SK-N-SH (cell line): ENCODE data around the gene NSL1. TPM values are rescaled to one million over a fixed set of nuclear protein-coding genes. Genes with fewer than 3 reads are reported as not detected.

Experiments
- CTCF ChIA-PET: fragments of 300-600, 350-600 bp; formaldehyde crosslinking; extraction: SDS; loops from one replicate; lab custom pipeline; 2021; lab: Yijun Ruan, JAX
- POLR2A ChIA-PET: fragments of 350-600 bp; sonication (Branson Sonifier 250); formaldehyde crosslinking; extraction: SDS; loops from one replicate; lab custom pipeline; 2020; ENCODE audit warnings: antibody characterized with exemption, inconsistent platforms; lab: Yijun Ruan, JAX
- DNase-seq: peaks from one replicate; pipeline ENCODE4 v3.0.0; 2012
- H2AFZ ChIP-seq: fragments of 200-600 bp; sonication (generic); 2 replicates; pipeline ENCODE4 v1.8.1; 2016; ENCODE audit warnings: antibody characterized with exemption, mild to moderate bottlenecking, low read depth
- H3F3A ChIP-seq: fragments of 200-600 bp; sonication (generic); replicated peaks from 2 replicates; pipeline ENCODE3; 2016; ENCODE audit warnings: antibody characterized with exemption, mild to moderate bottlenecking; ENCODE audit not compliant: insufficient read depth
- H3K27ac ChIP-seq, 2 experiments: fragments of 200-500 bp in 1 of 2; fragments of 200-600 bp in 1 of 2; sonication (Bioruptor generic) in 1 of 2; sonication (generic), shearing (Covaris generic) in 1 of 2; 2 replicates each; pipeline versions ENCODE4 v1.5.1 to v1.6.1; 2014 to 2016; ENCODE audit warnings: low read depth in 2 of 2, inconsistent platforms in 1 of 2, low read length in 1 of 2, mild to moderate bottlenecking in 1 of 2, mixed read lengths in 1 of 2
- H3K27me3 ChIP-seq: fragments of 200-600 bp; sonication (generic), shearing (Covaris generic); 2 replicates; pipeline ENCODE4 v1.6.1; 2016; ENCODE audit warnings: mixed run types; ENCODE audit not compliant: insufficient read depth
- H3K36me3 ChIP-seq, 2 experiments: fragments of 200-500 bp in 1 of 2; fragments of 200-600 bp in 1 of 2; sonication (Bioruptor generic) in 1 of 2; sonication (generic) in 1 of 2; replicated peaks in 1 of 2; 2 replicates each; pipeline versions ENCODE3 to v1.5.1; 2014 to 2016; ENCODE audit warnings: low read length in 1 of 2, mild to moderate bottlenecking in 1 of 2; ENCODE audit not compliant: insufficient read depth in 2 of 2, control insufficient read depth in 1 of 2
- H3K4me1 ChIP-seq, 2 experiments: fragments of 200-500 bp in 1 of 2; fragments of 200-600 bp in 1 of 2; sonication (Bioruptor generic) in 1 of 2; sonication (generic), shearing (Covaris generic) in 1 of 2; 2 replicates each; pipeline versions ENCODE4 v1.5.1 to v1.6.1; 2014 to 2016; ENCODE audit warnings: low read depth in 1 of 2, low read length in 1 of 2, mixed run types in 1 of 2; ENCODE audit not compliant: insufficient read depth in 2 of 2, control insufficient read depth in 1 of 2
- H3K4me2 ChIP-seq: fragments of 200-600 bp; sonication (generic), shearing (Covaris generic); 2 replicates; pipeline ENCODE4 v1.6.1; 2017; ENCODE audit warnings: mixed run types
- H3K4me3 ChIP-seq, 2 experiments: fragments of 200-500 bp in 1 of 2; fragments of 200-600 bp in 1 of 2; sonication (Bioruptor generic) in 1 of 2; sonication (generic), shearing (Covaris generic) in 1 of 2; 2 replicates each; pipeline versions ENCODE4 v1.5.1 to v1.8.1; 2014 to 2016; ENCODE audit warnings: low read depth in 2 of 2, inconsistent platforms in 1 of 2, low read length in 1 of 2, mild to moderate bottlenecking in 1 of 2, mixed read lengths in 1 of 2, moderate library complexity in 1 of 2
- H3K79me2 ChIP-seq: fragments of 200-600 bp; sonication (generic); 2 replicates; pipeline ENCODE4 v1.8.1; 2017; ENCODE audit warnings: mild to moderate bottlenecking; ENCODE audit not compliant: insufficient read depth
- H3K9ac ChIP-seq: fragments of 200-600 bp; sonication (generic); 2 replicates; pipeline ENCODE4 v1.6.1; 2017; ENCODE audit warnings: mixed run types
- H3K9me2 ChIP-seq: fragments of 200-600 bp; sonication (generic); 2 replicates; pipeline ENCODE4 v1.6.1; 2017; ENCODE audit warnings: mixed run types
- H3K9me3 ChIP-seq: fragments of 200-600 bp; sonication (generic); 2 replicates; pipeline ENCODE4 v1.6.1; 2017; ENCODE audit warnings: mixed run types, mild to moderate bottlenecking, moderate library complexity
- H4K20me1 ChIP-seq: fragments of 200-600 bp; sonication (generic); 2 replicates; pipeline ENCODE4 v1.6.1; 2017; ENCODE audit warnings: mild to moderate bottlenecking, mixed run types; ENCODE audit not compliant: insufficient read depth
- CTCF ChIP-seq: fragments of 200-600 bp; sonication (generic); IDR thresholded peaks from 2 replicates; pipeline ENCODE4 v1.6.1; 2017; ENCODE audit warnings: antibody characterized with exemption, mild to moderate bottlenecking, moderate library complexity
- FOSL2 ChIP-seq: IDR thresholded peaks from 2 replicates; pipeline ENCODE4 v1.4.0; 2012; ENCODE audit warnings: low read depth, mild to moderate bottlenecking, moderate library complexity, borderline replicate concordance
- FOXJ3 ChIP-seq: sonication (generic); formaldehyde crosslinking; IDR thresholded peaks from 2 replicates; pipeline ENCODE4 v1.5.1; 2020; ENCODE audit warnings: mild to moderate bottlenecking, missing genetic modification reagents
- GABPA ChIP-seq: IDR thresholded peaks from 2 replicates; pipeline ENCODE4 v1.4.0; 2012; ENCODE audit warnings: low read depth, mild to moderate bottlenecking
- JUND ChIP-seq: IDR thresholded peaks from 2 replicates; pipeline ENCODE4 v1.4.0; 2012
- MAX ChIP-seq: IDR thresholded peaks from 2 replicates; pipeline ENCODE4 v1.4.0; 2012; ENCODE audit warnings: low read depth
- MXI1 ChIP-seq: IDR thresholded peaks from 2 replicates; pipeline ENCODE4 v1.6.1; 2012; ENCODE audit warnings: mild to moderate bottlenecking, low read depth, low read length, improper control_type of control experiment
- NFIC ChIP-seq: IDR thresholded peaks from 2 replicates; pipeline ENCODE4 v1.4.0; 2012; ENCODE audit warnings: borderline replicate concordance
- REST ChIP-seq: IDR thresholded peaks from 2 replicates; pipeline ENCODE4 v1.6.1; 2012; ENCODE audit warnings: mild to moderate bottlenecking, low read depth, low read length, moderate library complexity
- RFX5 ChIP-seq: IDR thresholded peaks from 2 replicates; pipeline ENCODE4 v1.6.1; 2012; ENCODE audit warnings: mild to moderate bottlenecking, improper control_type of control experiment, low read length
- SMC3 ChIP-seq: IDR thresholded peaks from 2 replicates; pipeline ENCODE4 v1.6.1; 2012; ENCODE audit warnings: low read depth, low read length, improper control_type of control experiment
- TAF1 ChIP-seq: IDR thresholded peaks from 2 replicates; pipeline ENCODE4 v1.6.1; 2012; ENCODE audit warnings: low read depth, mild to moderate bottlenecking, low read length, moderate library complexity, borderline replicate concordance
- TCF12 ChIP-seq: IDR thresholded peaks from 2 replicates; pipeline ENCODE4 v1.4.0; 2012
- TEAD4 ChIP-seq: IDR thresholded peaks from 2 replicates; pipeline ENCODE4 v1.4.0; 2012; ENCODE audit warnings: mild to moderate bottlenecking, borderline replicate concordance; ENCODE audit not compliant: insufficient read depth
- USF1 ChIP-seq: IDR thresholded peaks from 2 replicates; pipeline ENCODE4 v1.4.0; 2012; ENCODE audit warnings: low read depth, borderline replicate concordance
- ZBTB33 ChIP-seq: IDR thresholded peaks from 2 replicates; pipeline ENCODE4 v1.4.0; 2012; ENCODE audit warnings: low read depth, borderline replicate concordance
- WGBS: methylation state at CpG from one replicate; pipeline ENCODE4 v1.1.6; 2017; ENCODE audit warnings: low lambda C conversion rate; 5-methylcytosine and 5-hydroxymethylcytosine counted together
- polyA plus RNA-seq, 3 experiments: library from polyadenylated mRNA; depleted of rRNA; stranded (reverse); fragments of >200 nt; gene quantifications; 2 replicates each; pipeline ENCODE4 v1.2.3, GENCODE V29; 2012

The NSL1 gene
- polyA plus RNA-seq, 1 of the 3 experiments (the other 2 are of a cell fraction), result 22.5 TPM

GRCh38 chr1:212737559-212737958, 54.0 kb downstream of the NSL1 start:
- no peaks in the 10 kb centered on the region; a peak in 1 of 4 replicates for H3K4me1 ChIP-seq
- no peak overlapping the region for H3K27ac ChIP-seq
- no peak for DNase-seq
- H3K79me2 ChIP-seq, result 0 out of 2 replicates have a peak, but pooled peaks cover 4% of the 10 kb centered on the region
- CTCF ChIA-PET, result interaction anchor here (1.2 to 5.2 kb wide), 3 partner anchors 13 to 39 kb away, joined by 3 to 31 read pairs (median 3); no protein-coding TSS in a partner anchor
- POLR2A ChIA-PET, result no interaction called here
- H3K9ac ChIP-seq, result no peak overlapping the region
- no peaks in the 10 kb centered on the region for H3K27me3 ChIP-seq
- H4K20me1 ChIP-seq, result no peaks in the 10 kb centered on the region
- no peak overlapping the region for H3K4me2 ChIP-seq
- H2AFZ ChIP-seq, result no peak overlapping the region
- peaks cover 5 to 6% of the 10 kb centered on the region in 2 experiments for H3K36me3 ChIP-seq
- TF ChIP-seq ZBTB33 (no peak), FOSL2 (no peak), RFX5 (no peak), NFIC (0 out of 2 replicates have a peak, but pooled peaks have one; percentile 6)
- H3K4me3 ChIP-seq, result no peak overlapping the region
- H3K9me3 ChIP-seq, result no peaks in the 10 kb centered on the region
- H3K9me2 ChIP-seq, result no peaks in the 10 kb centered on the region
- H3F3A ChIP-seq, result no peaks in the 10 kb centered on the region

- H3K9me2 ChIP-seq, result no peaks in the 10 kb centered on the region
- DNase-seq, result no peak
- no peaks in the 10 kb centered on the region for H4K20me1 ChIP-seq
- TF ChIP-seq MXI1 (no peak), TAF1 (no peak), USF1 (no peak), REST (no peak), TCF12 (no peak), CTCF (no peak), JUND (no peak), FOXJ3 (CRISPR knock-in tag) (no peak), ZBTB33 (no peak), SMC3 (no peak), TEAD4 (no peak), GABPA (no peak), MAX (no peak)
- no peak overlapping the region for H3K27ac ChIP-seq
- no peak overlapping the region for H3K4me3 ChIP-seq
- H3K9ac ChIP-seq, result no peak overlapping the region
- H3K79me2 ChIP-seq, result no peaks in the 10 kb centered on the region
- WGBS, result over 99% methylated on average over 8 of the region's 8 CpGs
- ChIA-PET CTCF (interaction anchor here (0.9 kb wide), 1 partner anchor 17 kb away, joined by 6 read pairs; no protein-coding TSS in a partner anchor), POLR2A (interaction anchor here (0.7 kb wide), 1 partner anchor 11 kb away, joined by 3 read pairs; no protein-coding TSS in a partner anchor)
- no peak overlapping the region for H3K4me2 ChIP-seq
- H3F3A ChIP-seq, result no peaks in the 10 kb centered on the region
- no peaks in the 10 kb centered on the region for H3K27me3 ChIP-seq
- no peak overlapping the region for H2AFZ ChIP-seq
- no peaks in the 10 kb centered on the region for H3K4me1 ChIP-seq
- H3K36me3 ChIP-seq, result peaks cover 0 to 4% of the 10 kb centered on the region in 2 experiments
- no peaks in the 10 kb centered on the region for H3K9me3 ChIP-seq
These were observed 58.5 kb downstream of the NSL1 start for GRCh38 chr1:212733109-212733508.
